DMS 273 treated with DMSO at 0.1 percent for 48 hours (cell line): ENCODE data around the gene ZMYM2.

Source experiments
- DNase-seq: peaks from one replicate; lab custom pipeline; 2025; lab: John Stamatoyannopoulos, UW

ZMYM2 gene

DNA sequence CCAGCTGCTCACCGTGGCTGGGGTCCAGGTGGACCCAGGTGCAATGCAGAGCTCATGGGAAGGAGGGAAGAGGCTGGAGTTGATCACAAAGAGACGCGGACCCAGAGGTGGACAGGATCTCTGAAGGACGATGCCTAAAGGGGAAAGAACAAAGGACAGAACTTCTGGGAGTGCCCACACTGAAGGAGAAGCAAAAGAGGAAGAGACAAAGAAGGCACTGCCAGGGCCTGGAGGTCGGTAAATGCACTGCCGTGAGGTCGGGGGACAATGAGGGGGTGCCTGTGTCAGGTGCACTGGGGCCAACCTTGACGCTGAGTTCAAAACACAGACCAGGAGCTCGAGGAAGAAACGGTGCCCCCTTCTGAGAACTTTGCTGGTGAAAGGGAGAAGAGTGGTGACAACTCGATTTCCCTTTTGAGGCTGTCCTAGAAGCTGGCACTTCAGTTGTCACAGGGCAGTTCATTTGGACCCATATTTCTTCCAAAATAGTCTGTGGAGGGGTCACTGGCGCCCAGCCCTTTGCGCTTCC is 146.7 kb downstream of the ZMYM2 start:
- no peak for DNase-seq

DNA sequence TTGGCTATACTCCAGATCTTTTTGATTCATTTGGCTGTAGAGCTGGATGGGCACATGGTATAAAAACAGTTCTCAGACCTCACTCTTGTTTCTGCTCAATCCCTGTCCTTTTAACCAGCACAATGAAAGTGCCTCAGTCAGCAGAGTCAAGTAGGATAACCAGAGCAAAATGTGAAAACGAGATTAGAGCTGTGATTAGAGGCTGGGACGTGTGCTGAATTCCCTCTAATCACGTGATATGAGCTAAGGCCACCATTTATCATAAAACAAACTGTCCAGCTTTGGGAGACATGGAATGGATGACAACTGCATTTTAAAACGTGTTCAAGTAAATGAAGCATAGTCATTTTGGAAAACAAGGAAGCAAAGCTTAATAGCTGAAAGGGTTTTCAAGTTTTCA is 148.2 kb downstream of the ZMYM2 start:
- DNase-seq = no peak

DNA sequence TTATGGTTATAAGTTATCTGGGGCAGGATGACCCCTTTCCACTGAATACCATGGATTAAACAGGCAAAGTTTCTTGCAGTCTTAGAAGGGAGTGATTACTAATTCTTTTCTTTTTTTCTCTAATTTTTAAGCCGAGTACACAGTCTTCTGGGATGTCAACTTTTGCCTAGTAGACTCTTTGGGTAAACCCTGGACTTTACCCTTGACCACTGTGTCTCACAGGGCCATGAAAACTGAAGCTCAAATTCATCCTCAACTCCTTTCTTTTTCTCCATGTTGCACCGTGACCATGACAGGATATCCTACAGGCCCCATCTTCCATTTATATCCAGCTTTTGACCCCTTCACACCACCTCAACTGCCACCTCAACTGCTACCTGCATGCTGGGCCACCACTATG is 150.5 kb downstream of the ZMYM2 start:
- DNase-seq = no peak

DNA sequence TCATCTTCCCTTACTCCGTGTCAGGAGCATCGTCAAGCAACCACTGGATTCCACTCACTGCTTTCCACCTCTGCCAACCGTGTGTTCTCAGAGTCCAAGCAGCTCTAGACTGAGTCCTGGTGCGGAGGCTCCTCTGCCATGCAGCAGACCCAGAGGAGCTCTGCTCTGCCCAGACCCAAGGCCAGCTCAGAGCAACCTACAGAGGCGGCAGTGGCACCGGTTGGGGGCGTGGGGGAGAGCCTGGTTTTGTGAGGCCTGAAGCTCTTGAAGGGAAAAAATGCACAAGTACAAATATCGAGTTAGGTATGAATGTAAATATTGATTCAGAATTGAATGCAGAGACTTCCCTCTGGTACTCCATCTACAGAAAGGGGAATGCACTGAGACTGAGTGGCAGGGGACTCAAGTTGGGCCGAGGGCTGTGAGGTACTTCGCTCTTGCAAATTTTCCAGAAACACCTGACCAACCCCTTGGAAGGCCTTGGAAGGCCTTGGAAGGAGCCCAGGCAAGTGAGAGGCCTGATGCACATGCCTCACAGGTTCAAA is 155.6 kb downstream of the ZMYM2 start:
- no peak for DNase-seq

DNA sequence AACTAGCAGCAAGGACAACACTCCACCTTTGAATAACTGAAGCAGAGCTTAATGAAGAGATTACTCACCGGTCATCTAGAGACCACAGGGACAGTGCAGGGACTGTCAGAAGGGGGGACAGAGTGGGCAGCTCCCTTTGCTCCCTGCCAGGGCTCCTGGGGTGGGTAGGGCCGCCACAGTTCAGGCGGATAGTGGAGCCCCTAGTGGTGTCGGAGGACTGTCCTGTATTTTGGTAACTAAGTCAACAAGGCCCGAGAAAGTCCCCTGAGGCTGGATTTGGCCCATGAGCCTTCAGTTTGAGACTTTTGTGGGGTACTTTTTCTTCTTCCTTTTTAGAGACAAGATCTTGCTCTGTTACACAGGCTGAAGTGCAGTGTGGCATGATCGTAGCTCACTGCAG is 157.7 kb downstream of the ZMYM2 start:
- no peak for DNase-seq

DNA sequence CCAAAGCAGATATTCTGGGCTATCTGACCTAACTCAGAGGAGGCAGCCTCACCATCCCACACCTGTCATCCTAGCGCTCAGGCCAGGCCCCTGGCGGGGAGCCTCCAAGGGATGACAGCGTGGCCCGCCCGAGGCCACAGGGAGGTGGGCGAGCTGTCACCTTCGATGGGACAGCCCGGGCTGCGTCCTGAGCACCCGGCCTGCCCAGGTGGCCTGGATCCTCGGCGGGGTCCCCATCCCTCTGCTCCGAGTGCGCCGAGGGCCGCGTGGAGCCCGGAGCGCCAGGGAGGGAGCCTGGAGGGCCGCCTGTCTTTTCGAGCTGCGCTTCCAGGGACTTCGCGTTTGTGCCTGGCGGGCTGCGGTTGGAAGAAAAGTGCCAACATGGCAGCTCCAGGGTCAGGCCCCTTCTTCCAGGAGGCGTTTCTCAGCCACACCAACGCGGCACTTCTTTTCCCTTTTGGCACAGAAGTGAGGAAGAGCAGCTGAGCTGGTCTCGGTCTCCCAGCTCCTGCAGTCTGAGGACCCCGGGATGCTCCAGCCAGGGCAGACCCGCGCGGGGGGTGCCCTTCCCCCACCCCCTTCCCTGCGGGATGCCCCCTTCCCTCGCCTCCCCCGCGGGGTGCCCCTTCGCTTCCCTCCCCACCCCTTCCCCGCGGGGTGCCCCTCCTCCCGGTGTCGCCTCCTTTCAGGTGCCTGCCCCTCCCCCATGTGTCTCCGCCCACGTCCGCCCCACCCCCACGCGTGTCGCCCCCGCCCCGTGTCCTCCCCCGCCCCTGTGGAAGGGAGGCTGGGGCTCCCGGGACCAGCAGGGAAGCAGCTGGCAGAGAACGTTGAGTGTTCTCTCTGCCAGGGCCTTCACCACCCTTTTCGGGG is 160.0 kb downstream of the ZMYM2 start:
- no peak for DNase-seq

DNA sequence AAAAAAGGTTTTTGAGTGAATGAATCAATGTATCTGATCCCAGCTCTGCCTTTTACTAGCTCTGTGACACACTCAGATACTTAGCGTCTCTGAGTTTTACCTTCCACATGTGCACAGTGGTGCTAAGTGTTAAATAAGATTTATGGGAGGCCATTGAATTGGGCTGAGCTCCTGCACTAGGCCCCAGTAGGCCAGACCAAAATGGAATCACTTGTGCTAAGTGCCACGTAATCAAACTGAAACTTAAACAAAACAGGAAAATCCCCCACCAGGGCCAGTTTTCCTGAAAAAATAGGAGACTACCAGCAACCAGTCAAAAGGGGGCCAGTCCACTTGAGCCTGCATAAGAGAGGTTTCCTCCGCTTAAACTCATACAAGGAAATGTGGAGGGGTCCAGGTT is 161.4 kb downstream of the ZMYM2 start:
- DNase-seq = no peak

DNA sequence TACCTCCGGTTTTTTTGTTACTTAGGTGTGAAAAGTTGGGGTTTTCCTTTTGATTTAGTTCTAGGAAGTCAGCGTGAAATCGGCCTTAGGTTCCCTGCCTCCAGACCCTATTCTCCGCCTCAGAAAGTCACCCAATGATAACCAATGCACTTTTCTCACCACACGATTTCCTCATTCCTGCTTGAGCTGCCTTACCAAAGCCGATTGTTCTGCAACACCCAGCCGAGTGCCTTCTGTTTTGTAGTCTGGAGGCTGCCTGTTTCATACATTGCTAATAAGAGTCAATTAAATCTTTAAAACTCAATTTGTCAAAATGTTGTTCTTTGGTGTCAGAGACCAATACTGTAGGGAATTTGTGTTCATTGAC is 162.6 kb downstream of the ZMYM2 start:
- DNase-seq = no peak

DNA sequence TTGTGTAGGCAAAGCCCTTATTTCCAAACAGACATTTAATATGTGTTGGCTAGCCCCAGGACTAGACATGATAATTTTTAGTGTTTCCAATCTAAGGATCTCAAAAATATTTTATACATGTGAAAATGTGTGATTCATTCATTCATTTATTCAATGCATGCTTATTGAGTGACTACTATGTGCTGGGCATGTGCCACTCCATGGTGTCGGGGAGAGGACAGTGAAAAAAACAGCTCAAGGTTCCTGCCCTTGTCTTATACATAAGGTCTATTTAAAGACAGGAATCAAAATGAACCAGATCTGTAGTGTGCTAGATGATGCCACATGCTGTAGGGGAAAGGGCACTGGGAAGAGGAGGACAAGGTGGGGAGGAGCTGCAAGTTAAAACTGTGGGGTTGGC is 165.8 kb downstream of the ZMYM2 start:
- DNase-seq = no peak

DNA sequence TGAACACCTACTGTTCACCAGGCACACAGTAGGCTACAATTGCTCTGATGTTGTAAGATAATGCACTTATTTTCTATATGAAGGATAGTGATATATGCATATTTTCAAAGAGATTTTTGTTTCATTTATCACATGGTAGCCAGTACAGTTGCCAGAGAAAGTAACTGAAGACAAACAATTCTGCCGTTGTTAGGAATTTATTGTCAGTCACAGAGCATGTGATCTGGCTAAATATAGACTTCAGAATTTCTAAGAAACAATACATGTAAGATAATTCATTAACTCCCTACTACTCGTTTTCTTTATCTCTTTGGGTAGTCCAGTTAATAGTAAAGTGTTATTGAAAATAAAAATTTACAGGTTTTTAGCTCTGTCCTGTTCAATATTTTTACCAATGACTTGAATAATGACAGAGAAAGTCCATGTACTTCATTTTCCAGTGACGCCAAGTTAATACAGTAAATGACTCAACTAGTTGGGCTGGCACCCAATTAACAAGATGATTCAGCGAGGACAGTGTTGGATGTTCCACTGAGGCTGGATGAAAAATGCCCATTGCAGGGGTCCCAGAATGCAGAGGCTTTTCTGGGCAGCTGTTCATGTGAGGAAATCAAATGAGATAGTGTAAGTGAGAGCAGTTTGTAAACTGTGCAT is 166.7 kb downstream of the ZMYM2 start:
- DNase-seq = no peak

DNA sequence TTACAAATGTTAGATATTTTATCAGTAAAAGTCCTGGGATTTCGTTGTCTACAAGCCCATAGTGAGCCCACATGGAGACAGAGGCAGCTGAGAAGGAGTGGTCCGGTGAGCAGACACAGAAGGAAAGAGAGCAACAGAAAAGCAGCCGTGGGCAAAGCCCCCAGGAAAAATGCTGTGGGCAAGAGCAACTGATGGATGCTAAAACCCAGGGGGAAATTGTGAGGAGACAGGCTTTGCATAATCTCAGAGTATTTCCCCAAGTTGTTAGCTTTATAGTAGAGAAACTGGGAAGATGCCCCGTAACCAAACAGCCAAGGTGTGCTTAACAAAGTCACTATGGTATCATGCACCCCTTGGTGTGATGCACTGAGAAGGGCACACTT is 167.2 kb downstream of the ZMYM2 start:
- no peak for DNase-seq

DNA sequence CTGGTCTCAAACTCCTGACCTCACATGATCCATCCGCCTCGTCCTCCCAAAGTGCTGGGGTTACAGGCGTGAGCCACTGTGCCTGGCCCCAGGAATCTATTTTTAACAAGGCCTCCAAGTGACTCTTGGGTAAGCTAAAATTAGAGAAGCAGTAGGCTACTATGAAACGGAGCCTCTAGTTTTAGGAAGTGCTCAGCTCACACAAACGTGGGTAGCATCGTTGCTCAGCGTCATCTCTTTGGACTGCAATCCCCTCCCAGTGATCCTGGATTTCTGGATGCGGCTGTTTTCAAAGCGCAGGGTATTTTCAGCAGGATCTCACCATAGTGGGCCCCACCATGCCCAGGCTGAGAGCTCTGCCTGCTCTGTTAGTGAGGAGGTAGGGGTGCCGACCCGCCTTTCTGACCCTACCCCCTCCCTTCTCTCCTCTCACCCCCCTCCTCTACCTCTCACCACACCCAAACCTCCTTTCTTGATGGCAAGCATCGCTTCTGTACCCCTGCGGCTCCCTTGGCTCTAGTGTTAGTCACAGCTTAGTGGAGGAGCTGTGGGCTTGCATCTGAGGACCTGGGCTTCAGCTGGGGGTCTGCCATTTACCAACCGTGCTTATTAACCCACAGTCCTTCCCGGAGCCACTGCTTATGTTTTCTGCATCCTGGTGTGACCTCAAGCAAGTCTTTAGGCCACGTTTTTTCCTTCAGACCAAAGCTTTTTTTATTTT is 168.2 kb downstream of the ZMYM2 start:
- no peak for DNase-seq

DNA sequence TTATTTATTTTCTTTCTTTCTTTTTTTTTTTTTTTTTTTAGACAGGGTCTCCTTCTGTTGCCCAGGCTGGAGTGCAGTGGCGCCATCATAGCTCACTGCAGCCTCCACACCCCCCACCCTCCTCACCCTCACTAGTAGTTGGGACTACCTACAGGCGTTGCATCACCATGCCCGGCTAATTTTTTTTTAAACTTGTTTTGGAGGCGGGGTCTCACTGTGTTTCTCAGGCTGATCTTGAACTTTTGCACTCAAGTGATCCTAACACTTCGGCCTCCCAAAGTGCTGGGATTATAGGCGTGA is 168.7 kb downstream of the ZMYM2 start:
- DNase-seq = no peak

DNA sequence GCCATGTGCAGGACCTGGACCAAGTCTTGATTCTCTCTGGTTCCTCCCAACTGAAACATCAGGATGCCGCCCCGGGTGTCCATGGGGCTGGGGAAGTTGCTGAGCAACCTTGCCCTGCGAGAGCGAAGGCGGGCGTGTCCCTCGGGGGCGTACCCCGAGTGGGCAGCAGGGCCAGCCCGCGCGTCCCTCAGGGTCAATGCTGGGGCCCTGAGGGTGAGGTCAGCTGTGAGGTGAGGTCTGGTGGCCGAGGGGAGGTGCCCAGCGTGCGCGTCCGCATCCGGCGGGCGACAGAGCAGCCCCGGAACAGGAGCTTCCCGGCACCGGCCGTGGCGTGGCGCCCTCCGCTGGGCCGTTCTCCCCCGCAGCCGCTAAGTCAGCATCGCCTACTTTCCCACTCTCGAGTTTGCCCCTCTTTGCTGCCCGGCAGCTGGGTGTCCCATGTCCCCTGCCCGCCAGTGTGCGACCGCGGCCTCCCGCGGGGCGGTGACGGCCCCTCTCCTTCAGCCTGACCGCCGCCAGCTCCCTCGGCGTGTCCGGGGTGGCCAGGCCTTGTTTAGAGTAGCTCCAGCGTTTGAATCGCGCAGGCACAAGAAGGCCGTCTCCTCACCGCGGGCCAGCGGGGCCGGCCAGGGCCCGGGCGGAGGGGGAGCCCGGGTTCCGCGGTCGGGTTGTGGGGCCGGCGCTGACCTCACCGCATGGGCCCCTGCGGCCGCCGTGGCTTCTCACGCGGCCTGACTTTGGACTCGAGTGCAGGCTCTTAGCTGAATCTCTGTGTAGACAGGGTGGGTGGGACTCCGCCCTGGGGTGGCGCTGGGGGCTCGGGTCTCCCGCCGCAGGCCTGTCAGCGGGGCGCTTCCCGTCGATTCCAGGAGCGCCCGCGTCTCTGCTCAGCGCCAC is 169.3 kb downstream of the ZMYM2 start:
- DNase-seq = no peak

DNA sequence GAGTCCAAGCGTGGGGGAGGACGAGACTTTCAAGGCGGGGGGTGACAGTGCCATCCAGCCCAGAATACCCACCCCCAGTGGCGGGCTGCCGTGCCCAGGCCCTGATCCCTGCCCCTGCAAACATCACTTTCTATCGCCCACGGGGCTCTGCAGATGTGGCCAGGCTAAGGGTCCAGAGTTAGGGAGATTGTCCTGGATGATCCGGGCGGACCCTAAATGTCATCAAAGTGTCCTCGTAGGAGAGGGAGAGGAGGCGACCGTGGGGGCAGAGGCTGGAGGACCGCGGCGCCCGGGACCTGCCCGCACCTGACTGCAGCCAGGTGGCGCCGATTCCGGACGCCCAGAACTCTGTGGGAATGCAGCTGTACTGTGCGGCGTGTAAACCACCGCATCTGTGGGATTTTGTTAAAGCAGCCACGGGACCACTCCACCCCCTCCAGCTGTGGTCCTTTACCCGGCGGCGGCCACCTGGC is 170.0 kb downstream of the ZMYM2 start:
- DNase-seq = no peak

DNA sequence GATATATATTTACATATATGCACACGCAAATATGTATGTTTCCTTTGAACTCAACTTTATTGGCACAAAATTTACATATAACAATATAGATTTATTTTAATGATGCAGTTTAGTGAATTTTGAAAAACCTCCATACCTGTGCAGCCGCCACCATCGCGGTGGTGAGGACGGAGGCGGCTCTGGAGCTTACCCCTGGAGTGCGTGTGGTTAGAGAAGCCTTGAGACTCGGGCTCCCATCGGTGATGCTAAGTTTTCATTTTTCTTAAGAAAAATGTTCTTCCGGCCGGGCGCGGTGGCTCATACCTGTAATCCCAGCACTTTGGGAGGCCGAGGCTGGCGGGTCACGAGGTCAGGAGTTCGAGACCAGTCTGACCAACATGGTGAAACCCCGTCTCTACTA is 170.5 kb downstream of the ZMYM2 start:
- DNase-seq = no peak

DNA sequence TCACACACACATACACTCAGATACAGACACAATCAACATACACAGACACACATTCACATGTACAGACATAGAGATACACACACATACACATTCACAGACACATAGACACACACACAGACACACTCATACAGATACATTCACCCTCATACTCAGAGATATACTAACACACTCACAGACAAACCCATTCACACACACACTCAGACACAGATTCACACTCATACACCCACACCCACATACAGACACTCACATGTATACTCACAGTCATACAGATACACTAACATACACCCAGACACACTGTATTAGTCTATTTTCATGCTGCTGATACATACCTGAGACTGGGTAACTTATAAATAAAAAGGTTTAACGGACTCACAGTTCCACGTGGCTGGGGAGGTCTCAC is 171.5 kb downstream of the ZMYM2 start:
- no peak for DNase-seq

DNA sequence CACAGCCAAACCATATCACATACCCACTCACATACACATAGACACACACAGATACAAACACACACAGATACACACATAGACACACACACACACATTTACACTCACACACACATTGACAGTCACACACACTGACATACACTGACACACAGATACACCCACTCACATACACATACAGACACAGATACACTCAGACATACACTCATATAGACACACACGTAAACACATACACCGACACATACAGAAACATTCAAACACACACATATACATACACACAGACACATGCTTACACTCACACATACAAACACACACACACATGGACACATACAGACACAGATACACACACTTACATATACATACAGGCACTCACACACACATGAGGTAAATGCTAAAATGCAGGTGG is 172.1 kb downstream of the ZMYM2 start:
- no peak for DNase-seq

DNA sequence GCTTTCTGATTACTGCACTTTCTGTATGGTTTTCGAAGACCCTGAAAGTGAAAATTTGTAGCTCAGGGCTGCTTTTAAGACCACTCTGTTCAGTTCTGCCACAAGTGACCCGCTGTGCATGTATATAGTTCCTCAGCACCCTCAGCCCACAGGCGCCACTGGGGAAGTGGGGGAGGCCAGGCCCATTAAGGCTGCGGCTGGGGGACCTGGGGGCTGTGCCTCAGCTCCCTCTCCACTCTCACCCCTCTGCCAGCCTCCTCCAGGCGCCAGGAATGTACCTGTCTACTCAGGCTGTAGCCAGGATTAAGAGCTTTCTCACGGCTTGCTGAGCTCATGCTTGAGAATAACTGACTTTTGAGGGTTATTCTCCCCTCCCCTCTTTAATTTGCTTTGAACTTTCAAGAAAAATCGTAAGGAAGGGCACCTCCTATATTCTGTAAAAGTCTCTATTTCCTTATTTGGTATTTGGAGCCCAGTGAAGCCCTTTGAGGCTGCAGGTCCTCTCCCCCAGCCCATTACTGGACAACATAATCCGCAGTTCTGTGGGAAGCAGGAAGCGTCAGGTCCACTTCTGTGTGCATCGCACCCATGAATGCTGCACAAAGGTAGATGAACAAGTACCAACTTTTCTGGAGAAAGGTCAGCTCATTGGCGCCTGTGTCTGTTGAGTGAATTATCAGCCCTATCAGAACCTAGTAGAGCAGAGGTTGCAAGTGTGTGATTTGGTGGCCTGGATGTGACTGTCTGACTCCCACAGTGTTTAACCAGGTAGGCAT is 172.7 kb downstream of the ZMYM2 start:
- DNase-seq = no peak

DNA sequence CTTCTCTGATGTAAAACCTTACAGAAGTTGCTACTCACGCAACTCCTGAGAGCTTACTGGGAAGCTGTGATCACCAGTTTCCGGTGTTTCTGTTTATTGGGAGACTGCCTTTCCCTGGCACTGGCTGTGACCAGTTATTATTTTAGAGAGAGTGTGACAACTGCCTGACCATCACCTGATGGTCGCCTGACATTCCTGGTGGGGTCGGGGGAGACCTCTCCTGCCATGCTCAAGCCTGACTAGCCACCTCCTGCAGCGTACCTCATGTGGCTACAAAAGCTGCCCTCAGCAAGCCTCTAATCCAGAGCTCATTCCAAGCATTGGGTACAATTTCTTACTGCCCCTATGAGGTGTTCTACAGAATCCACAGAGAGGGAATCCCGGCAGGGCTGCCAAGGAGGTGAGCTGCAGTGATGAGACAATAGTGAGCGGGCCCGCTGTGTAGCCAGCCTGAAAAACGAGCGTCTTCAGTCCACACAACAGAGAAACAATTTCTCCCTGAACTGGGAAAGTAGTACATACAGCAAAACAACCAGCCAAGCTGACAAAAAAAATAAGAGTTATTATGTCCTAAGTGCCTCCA is 173.6 kb downstream of the ZMYM2 start:
- DNase-seq = no peak

DNA sequence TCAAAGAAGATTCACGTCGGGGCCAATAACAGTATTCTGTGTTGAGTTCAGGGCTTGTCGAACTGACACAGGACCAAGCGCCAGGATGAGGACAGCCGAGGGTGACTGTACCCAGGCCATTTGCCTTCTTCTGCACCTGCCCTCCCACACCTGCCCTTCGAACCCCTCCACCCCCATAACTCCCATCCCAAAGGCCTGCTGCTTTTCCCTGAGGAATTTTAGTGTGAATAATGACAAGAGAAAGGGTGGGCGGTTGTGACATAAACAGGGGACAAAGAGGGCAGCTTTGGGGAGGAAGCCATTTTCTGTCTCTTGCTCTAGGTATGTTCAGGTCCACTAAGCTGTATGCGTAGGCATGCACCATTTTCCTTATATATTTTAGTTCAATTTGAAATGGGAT is 176.2 kb downstream of the ZMYM2 start:
- DNase-seq = no peak
